ENCODE measurements around the gene CTNND2.

Gene CTNND2

DNA sequence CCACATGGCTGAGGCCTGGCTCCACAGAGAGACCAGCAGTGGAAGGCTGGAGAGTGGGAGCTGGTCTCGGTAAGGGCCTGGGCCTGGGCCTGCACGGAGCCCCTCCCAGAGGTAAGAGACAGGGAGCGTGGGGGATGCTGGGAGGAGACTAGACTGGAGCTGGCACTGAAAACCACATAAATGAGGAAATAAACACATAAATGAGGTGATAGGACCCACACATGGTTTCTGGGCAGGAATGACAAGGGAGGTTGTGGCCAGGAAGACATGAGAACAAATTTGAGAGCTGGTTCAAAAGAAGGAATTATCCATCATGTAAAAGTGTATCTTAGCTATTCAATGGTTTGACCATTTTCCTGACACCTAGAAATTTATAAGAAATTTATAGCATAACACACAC lies 691.5 kb downstream of the CTNND2 start:
- no peak for DNase-seq (ENCODE audit: low read depth in 3 of 3, low spot score in 1 of 3)

DNA sequence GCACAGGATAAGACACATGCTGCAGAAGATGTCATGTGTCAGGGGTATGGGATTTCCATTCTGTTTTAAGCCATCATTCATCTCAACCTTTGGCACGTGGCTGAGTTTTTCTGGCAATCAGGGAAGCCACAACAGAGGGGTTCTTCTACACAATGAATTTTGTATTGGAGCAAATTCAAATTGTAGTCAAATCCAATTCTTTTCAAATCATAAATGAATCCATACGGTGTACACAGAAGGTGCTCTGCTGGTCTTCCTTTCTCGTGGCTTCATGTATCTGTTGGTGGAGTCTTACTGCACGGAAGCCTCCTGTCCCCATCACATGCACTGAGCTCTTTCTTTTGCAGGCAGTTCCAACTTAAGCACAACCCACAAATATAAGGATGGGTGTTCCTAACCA lies 706.5 kb downstream of the CTNND2 start:
- DNase-seq (ENCODE audit: low read depth in 3 of 3, low spot score in 1 of 3): no peak

DNA sequence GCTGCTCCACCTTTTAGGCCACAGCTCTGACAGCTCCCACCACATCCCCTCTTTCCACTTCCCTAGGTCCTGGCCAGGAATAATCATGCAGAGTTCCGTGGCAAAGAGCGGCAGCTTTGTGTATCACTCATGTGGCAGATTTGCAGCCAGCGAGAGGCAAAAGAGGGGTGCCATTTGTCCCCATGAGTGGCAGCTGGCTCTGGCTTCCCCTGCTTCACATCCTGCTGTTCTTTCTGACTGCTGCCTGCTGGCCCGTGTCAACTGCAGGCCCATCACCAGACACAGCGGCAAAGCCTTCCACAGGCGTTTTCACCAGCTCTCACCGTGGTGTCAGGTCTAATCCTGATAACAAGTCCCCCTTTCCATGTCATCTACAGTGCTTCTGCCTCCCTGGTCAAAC lies 712.6 kb downstream of the CTNND2 start:
- no peak for DNase-seq (ENCODE audit: low read depth in 3 of 3, low spot score in 1 of 3)

DNA sequence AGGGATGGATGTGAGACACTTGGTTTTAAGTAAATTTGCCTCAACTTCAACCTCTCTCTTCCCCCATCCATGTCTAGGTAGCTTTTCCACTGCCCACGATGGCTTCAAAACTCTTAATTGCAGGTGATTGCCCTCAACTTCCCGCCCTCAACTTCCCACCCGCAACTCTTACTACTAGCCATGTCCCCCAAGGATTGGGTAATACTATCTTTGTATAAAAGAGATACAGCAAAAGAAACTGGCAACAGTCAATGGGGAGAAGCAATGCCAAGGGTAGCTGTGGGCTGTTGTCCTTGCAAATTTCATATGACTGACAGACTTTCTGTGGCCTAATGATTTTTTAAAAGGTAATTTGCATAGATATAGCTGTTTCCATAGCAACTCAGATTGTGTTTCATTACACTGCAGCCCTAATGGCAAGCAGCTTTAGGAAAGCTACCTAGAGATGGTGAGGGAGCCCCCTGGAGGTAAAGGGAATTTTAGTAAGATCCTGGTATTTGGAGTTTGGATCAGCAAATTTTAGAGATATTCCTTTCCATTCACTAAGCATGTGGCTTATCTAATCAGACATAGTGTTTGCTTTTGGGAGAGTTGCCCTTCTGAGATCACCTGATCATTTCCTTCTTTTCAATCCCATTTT lies 721.7 kb downstream of the CTNND2 start:
- no peak for DNase-seq (ENCODE audit: low read depth in 3 of 3, low spot score in 1 of 3)

DNA sequence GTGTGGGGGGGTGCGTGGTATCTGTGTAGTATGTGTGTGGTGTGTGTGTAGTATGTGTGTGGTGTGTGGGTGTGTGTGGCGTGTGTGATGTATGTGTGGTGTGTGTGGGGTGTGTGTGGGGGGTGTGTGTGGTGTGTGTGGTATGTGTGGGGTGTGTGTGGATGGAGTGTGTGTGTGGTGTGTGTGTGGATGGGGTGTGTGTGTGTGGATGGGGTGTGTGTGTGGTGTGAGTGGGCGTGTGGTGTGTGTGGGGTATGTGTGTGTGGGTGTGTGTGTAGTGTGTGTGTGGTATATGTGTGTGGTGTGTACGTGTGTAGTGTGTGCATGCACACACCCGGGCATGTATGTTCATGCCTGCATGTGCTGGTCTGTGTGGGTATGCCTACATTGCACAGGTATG lies 722.3 kb downstream of the CTNND2 start:
- DNase-seq (ENCODE audit: low read depth in 3 of 3, low spot score in 1 of 3): no peak

DNA sequence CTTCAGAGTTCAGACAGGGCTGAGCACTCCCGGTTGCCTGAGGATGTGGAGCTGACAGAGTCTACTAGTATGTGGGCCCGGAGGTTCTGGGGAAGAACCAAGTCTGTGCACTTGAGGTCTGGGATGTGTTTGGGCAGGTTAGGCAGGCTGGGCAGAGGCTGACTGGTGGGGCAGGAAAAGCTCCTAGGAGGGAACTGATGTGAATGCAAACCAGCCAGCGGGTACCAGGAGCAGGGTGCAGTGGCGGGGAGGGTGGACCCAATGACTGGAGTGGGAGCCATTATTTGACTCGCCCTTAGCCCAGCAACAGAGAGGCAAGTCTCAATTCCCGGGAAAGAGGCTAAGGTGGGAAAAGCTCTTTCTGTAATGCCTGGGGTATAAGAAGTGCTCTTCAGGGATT lies 723.4 kb downstream of the CTNND2 start:
- DNase-seq (ENCODE audit: low read depth in 3 of 3, low spot score in 1 of 3): no peak

DNA sequence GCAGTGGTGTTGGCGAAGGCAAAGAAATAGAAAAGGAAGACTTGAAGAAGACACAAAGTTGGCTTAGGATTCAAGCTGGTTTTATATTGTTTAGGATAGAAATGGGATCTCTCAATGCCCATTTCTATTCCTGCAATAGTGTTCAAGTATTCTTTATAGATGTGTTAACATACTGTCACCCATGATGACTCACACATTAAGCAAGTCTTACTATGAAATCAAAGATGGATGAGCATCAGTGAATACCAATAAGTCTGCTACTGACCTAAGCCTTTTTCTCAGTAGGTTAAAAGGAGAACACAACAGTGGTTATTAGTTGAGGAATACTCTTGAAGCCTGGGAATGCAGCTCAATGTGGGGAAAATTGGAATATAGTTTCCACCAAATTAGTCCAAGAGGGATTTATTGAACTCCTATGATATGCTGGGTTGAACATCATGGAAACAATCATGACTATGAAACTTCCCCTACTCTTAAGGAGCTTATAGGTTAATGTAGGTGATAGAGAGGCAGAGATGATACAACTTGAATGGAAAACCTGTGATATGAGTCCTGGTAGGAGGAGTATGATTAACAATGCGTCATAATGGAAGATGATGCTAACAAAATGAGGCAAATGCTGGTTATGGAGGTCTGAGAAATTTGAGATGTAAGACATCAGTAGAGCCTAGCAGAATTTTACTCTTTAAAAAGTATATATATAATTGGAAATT lies 726.1 kb downstream of the CTNND2 start:
- DNase-seq (ENCODE audit: low read depth in 3 of 3, low spot score in 1 of 3): no peak

DNA sequence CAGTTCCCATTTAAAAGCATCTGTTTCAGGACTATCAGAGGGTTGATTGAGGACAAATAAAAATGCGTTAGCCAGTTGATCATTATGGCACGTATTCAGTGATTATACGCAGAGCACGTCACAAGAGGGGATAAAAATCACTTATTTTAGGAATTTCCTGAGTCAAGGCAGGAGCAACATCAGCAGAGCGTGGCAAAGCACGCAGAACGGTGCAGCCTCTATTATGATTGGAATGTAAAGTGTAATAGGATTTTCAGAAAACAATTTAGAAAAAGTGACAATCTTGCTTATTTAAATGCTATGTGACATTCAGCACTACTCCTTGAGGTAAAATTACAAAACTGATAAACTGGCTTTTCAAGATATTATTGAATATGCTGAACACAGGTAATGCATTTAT lies 729.7 kb downstream of the CTNND2 start:
- DNase-seq (ENCODE audit: low read depth in 3 of 3, low spot score in 1 of 3): no peak

DNA sequence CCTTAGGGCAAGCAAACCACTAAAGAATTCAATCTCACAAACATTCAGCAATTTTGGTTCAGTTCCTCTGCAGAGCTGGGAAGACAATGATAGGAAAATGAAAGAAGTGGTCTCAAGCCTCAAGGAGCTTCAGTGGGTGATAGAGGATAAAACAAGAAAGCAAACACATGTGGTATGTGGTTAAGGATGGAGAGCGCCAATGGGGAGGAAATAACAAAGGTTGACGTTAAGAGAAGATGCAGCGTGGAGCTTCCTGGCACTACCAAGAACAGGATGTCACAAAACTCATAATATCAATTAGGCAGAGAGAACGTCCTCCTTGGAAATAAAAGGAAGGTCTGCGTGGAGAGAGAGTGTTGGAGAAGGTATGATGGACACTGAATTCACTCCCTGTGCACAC lies 731.8 kb downstream of the CTNND2 start:
- no peak for DNase-seq (ENCODE audit: low read depth in 3 of 3, low spot score in 1 of 3)

DNA sequence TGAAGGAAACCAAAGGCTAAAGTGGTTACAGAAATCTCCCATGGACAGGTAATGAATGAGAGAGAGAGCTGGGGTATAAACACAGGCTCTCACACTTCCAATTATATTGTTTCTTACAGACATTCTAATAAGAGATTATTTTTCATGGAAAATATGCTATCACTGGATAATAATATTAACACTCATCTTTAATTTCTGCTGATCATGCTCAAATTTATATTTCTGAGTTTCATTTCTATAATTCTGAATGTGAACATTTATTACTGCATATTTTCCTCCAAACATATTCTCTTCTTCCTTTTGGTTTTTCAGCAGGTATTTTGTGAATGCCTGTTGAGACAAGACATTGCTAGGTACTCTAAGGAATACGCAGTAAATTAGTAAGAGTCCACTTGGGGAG lies 733.0 kb downstream of the CTNND2 start:
- DNase-seq (ENCODE audit: low read depth in 3 of 3, low spot score in 1 of 3): no peak

DNA sequence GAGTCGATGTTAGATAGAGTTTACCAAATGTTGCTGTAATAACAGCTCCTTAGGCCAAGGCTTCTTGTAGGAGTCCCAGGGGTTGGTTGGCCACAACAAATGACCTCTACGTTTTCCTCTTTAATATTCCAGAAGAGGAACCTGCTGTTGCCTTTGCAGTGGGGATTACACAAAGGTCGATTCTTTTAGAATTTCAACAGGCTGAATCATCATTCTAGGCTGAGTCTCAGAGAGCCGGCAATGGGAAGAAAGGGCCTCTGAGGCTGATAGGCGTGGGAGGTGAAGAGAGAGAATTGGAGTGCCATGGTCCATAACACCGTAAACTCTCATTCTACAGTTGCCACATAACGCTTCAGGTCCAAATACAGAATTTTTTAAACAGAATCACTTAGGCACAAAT lies 737.3 kb downstream of the CTNND2 start:
- DNase-seq (ENCODE audit: low read depth in 3 of 3, low spot score in 1 of 3): no peak

DNA sequence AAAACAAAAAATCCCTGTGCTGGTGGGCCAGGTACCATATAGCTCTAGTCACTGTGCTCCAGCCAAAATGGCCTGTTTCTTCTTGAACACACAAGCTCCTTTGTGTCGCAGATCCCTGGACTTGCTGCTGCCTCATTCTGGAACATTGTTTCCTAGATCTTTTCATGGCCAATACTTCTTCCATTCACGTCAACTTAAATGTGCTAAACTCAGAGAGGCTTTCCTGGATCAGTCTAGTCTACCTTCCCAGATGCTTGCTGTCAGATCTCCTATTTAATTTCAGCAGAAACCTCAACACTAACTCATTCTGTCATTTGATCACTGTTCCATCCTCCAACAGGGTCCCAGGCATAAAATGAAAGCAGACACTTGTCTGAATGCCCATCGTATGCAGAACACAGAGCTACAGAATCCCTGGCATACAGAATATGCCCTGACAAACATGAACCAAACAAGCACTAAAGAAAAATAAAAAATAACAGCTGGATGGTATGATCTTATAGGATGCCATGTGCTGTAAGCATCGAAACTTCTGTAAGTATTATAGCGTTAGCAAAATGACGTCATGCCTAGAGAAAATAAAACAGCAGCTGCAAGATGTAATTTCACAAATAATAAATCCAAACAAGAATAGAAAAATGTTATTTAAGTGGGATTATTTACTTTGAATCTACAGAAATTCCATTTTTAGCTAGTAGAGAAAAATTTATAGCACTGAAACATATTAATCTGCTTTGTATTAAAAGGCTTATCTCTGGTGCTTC lies 739.5 kb downstream of the CTNND2 start:
- no peak for DNase-seq (ENCODE audit: low read depth in 3 of 3, low spot score in 1 of 3)

DNA sequence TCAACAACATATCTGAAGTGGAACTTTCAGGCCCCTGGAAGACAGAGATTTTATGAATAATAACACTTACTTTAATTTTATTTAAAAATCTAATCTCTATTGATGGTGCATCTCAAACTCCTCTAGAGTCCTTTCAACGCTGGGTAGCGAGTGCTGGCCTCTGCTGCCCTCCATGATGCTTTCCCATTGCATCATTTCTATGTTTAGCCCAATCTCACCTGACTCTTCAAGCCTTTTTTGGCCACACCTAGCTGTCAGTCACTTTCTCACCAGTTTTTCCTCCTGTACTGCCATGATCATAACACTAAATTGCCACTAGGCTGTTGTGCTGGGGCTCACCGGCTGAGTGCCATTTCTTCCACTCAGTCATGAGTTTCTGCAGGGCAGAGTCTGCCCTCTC lies 747.1 kb downstream of the CTNND2 start:
- DNase-seq (ENCODE audit: low read depth in 3 of 3, low spot score in 1 of 3): no peak

DNA sequence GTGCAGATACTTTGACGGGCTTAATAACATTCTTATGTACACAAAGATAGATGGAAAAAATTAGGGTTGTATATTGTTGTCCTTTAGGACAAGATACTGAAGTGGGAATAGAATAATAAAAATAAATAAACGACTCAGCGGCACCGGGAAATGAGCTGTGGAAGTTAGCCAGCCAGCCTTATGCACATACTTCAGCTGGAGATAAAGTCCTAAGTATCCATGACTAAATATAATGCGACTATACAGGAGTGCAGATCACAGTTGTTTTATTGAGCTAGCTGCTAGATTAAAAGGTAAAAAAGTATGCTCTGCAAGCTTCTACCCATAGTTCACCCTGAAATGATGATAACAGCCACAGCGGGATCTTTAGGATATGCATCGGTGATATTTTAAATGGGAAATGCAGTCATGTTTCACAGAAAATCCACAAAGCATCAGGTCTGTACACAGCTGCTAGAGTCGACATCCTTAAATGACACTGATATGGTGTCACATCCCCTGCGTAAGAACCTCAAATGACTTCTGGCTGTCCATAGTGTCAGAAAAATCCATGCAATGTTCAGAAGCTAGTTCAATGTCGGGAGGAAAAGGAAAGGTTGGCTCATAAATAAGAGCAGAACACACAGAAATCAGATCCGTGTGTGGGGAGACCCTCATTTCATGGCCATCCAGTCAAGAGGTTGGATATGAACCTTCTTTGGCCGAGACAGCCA lies 750.4 kb downstream of the CTNND2 start:
- DNase-seq (ENCODE audit: low read depth in 3 of 3, low spot score in 1 of 3): no peak

DNA sequence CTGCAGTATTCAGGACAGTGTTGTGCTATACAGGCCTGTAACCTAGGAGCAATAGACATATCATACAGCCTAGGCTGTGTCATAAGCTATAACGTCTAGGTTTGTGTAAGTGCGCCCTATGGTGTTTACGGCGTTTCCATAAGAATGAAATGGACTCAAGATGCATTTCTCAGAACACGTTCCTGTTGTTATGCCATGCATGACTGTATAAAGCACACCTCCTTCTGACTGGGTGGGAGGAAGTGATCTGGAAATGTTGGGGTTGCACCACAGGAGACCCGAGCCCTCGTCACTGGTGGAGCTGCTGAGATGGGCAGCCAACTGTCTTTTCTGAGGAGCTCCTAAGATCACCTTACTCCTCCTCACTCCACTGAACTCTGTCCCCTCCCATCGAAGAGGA lies 751.9 kb downstream of the CTNND2 start:
- no peak for DNase-seq (ENCODE audit: low read depth in 3 of 3, low spot score in 1 of 3)

DNA sequence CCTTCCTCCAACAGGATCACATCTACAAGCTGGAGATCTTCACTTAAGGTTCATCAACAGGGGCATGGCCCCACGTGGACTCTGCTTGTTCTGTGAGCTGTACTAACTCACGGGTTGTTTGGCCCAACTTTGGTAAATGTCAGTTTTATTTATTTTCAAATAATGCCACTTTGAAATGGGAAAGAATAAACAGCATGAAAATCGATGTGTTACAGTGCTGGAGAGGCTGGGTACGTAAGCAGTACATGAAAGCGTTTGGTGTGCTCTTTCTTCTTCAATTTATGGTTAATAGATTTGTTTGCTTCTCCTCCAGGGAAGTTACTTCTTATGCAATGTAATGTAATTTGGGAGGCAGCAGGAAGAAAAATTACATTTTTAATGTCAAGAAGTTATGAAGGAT lies 753.3 kb downstream of the CTNND2 start:
- DNase-seq (ENCODE audit: low read depth in 3 of 3, low spot score in 1 of 3): no peak

DNA sequence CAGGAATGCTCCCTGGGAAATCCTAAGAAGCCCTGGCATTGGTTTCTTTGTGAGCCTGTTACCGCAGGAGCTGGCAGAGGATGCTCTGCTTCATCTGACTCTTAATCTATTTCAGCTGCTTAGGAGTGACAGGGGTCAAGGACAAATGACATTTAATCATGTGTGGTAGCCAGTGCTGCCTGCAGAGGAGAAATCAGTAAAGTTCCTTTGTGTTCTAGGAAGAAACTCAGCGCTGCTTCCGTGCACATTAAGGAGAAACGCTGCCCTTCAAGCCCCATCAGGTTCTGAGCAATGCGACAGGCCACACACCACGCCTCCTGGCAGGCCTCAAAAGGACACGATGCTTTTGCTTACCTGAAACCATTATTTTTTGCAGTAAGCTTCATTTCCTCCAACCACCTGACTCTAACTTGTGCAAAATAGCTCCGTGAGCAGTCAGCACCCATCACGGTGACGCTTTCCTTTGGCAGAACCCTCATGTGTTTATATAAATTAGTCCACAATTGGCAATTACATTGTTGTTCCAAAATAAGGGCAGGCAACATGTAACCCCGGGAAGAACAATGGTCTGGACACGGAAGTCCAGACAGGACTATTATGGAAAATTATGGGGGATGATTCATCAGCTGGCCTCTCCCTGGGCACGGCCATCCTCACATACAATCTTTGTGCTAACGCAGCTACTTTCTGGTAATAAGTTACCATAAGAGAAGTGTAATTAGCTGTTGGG lies 755.3 kb downstream of the CTNND2 start:
- no peak for DNase-seq (ENCODE audit: low read depth in 3 of 3, low spot score in 1 of 3)

DNA sequence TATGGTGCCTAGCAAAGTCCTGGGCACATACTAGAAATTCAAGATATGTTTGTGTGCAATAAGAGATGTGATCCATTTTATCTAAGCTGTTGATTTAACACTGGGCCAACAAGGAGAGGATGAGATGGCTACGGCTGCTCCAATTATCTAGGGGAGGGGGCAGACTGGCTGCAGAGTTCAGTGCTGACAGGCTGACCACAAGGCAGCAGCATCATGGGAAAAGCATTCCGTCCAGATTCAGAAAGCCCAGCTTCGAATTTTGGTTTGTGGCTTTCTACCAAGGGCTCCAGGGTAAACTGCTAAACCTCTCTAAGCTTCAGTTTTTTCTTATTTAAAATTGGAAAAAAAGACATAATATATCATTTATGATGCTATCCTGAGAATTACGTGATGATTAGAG lies 758.1 kb downstream of the CTNND2 start:
- DNase-seq (ENCODE audit: low read depth in 3 of 3, low spot score in 1 of 3): no peak

DNA sequence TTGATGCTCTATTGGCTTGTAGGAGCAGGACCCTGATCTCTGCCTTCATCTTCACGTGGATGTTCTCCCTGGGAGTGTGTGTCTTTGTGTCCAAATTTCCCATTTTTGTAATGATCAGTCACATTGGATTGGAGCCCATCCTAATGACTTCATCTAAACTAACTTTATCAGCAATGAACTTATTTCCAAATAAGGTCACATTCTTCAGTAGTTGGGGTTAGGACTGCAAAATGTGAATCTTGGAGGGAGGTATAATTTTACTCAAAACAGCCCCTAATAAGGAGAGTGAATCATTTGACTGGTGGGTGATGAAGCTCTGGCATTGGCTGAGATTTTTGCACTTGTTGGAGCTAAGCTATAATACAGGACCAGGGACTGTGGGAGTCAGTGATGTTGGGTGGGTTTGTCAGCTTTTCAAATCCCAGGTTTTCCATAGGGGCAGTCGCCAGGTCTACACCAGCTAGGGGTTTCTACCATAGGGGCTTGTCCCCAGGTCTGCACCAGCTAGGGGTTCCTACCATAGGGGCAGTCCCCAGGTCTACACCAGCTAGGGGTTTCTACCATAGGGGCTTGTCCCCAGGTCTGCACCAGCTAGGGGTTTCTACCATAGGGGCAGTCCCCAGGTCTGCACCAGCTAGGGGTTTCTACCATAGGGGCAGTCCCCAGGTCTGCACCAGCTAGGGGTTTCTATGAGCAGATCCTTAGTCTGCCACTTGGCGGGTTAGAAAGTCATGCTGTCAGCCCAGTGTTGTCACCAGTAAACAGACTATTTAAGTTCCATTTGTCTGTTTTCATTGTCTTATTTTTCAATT lies 760.6 kb downstream of the CTNND2 start:
- no peak for DNase-seq (ENCODE audit: low read depth in 3 of 3, low spot score in 1 of 3)

DNA sequence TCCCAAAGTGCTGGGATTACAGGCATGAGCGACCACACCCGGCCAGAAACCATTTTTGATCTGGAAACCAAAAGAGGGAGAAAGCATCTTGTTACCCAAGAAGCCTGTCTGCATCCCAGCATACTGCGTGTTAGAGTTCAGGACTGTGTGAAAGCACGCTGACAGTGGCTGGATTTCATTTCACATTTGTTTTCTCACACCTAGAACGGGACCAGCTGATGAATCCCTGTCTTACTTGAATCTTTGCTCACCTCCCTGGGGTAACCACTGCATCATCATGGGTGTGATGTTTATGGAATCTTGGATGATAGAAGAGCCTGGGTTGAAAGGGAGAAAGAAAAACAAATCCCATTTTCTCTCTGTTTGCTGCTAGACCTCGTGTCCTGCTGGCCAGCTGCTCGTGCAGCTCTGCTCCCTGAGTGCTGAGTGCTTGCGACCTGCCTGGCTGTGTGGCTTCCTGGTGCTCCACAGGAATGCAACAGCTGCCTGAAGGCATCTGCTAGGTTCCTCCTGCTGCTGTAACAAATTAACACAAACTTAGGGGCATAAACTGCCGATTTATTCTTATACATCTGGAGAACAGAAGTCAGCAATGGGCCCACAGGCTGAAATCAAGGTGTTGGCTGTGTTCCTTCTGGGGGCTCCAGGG lies 764.9 kb downstream of the CTNND2 start:
- no peak for DNase-seq (ENCODE audit: low read depth in 3 of 3, low spot score in 1 of 3)
